GM10248 (cell line): ENCODE measurements around the gene RNF121.
A peak's percentile ranks its signal among the peaks of the same experiment; 100 is the strongest.

ENCODE experiments used
- CTCF ChIA-PET: fragments of 300-600 bp; sonication (Branson Sonifier 250); formaldehyde crosslinking; extraction: SDS; loops from one replicate; lab custom pipeline; 2021; ENCODE audit warnings: antibody characterized with exemption; lab: Yijun Ruan, JAX
- POLR2A ChIA-PET: fragments of 350-650 bp; sonication (Branson Sonifier 250); formaldehyde crosslinking; extraction: SDS; loops from one replicate; lab custom pipeline; 2020; ENCODE audit warnings: antibody characterized with exemption; lab: Yijun Ruan, JAX
- DNase-seq: peaks from one replicate; pipeline ENCODE4 v3.0.0; 2012; ENCODE audit errors: extremely low spot score
- TF ChIP-seq, protein P1 (sequence below): IDR thresholded peaks from 2 replicates; pipeline ENCODE4 v1.5.1; 2012; ENCODE audit warnings: mild to moderate bottlenecking, low read depth; ENCODE audit errors: extremely low read depth, missing control alignments, control extremely low read depth

Gene RNF121

DNA sequence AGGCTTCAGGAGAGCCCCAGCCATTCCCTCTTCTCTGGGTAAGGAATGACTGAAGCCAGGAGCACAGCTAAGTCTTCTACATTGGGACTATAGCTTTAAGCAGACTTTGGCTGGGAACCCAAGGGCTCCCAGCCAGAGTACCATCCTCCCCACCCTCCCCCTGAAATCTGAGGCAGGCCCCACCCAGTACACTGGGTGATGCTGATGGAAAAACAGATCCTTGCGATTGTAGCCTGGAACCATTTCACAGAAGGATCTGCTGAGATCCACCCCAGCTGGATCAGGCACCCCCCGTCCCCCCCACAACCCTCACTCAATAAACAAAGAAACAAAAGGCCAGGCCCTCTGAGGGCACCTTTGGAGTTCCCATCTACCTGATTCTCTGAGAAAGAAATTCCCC, 109.6 kb downstream of the RNF121 start:
- POLR2A ChIA-PET: interaction anchor here (1.6 kb wide), 1 partner anchor 23 kb away, joined by 3 read pairs; no protein-coding TSS in a partner anchor
- CTCF ChIA-PET: interaction anchor here (0.7 to 14.3 kb wide), 16 partner anchors 8 to 393 kb away, joined by 3 to 159 read pairs (median 4); no protein-coding TSS in a partner anchor
- DNase-seq: no peak
- TF ChIP-seq, protein P1, sequence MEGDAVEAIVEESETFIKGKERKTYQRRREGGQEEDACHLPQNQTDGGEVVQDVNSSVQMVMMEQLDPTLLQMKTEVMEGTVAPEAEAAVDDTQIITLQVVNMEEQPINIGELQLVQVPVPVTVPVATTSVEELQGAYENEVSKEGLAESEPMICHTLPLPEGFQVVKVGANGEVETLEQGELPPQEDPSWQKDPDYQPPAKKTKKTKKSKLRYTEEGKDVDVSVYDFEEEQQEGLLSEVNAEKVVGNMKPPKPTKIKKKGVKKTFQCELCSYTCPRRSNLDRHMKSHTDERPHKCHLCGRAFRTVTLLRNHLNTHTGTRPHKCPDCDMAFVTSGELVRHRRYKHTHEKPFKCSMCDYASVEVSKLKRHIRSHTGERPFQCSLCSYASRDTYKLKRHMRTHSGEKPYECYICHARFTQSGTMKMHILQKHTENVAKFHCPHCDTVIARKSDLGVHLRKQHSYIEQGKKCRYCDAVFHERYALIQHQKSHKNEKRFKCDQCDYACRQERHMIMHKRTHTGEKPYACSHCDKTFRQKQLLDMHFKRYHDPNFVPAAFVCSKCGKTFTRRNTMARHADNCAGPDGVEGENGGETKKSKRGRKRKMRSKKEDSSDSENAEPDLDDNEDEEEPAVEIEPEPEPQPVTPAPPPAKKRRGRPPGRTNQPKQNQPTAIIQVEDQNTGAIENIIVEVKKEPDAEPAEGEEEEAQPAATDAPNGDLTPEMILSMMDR: no peak

DNA sequence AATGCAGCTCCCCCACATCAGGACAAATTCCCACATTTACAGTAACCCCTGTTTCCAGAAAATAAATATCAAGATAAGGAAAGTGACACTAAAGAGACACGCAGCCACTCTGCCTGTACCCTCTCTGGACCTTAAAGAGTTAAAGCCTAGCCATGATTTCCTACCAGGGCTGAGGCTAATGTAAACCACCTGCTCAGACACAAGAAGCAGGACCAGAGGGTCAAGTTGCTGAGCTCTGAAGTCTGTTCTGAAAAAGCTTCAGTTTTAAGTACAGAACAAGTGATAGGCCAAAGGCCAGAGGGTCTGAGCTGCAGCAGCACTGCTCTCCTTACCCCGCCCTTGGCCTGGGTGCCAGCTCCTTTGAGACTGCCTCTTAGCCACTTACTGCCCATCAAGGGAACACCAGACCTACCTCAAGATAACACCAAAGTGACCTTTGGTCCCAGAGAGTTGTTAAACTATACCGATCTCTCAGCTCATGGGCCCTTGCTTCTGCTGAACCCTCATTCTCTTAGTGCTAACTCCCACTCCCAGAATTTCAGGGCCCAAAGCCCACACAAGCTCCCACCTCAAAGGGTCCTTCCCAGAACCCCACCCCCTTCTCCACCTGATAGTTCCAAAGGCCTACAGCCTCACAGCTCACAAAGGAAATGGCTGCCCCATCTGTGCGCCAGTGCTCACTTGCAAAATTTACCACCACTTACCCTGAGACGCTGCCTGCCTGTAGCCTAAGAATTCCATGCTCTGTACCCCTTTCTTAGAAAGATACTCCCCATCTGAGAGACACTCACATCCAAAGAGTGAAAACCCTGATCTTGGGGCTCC, 110.4 kb downstream of the RNF121 start:
- TF ChIP-seq, protein P1: no peak
- no peak for DNase-seq
- ChIA-PET CTCF (interaction anchor here (0.8 to 14.3 kb wide), 13 partner anchors 8 to 105 kb away, joined by 3 to 159 read pairs (median 6); no protein-coding TSS in a partner anchor), POLR2A (interaction anchor here (0.5 to 1.6 kb wide), 3 partner anchors 9 to 23 kb away, joined by 3 read pairs; no protein-coding TSS in a partner anchor)

DNA sequence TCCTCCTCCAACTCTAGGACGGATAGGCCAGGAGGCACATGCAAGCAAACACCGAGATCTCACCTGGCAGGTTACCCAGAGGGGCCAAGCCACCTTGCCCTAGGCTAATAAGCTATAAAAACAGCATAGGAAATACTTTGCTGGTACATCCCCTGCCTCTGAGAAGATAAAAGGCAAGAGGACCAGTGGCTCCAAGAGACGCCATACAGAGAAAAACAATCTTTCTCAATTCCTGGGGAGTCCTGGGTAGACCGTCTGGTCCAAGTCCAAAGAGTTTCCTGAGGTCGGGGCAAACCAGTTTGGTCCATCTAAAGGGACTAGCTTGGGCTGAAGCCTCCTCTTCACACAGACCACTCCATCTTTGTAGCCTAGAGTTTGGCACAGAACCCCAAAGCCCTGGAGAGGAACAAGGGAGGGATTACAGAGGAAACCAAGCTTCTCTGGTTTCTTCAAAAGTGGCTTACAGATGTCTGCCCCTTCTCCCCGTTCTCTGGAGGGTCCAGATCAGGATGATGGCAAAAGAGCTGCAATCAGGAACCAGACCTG, 111.1 kb downstream of the RNF121 start:
- ChIA-PET CTCF (interaction anchor here (1.3 to 14.3 kb wide), 10 partner anchors 9 to 105 kb away, joined by 3 to 159 read pairs (median 8); no protein-coding TSS in a partner anchor), POLR2A (interaction anchor here (0.7 to 1.6 kb wide), 2 partner anchors 24 to 45 kb away, joined by 3 to 4 read pairs; no protein-coding TSS in a partner anchor)
- DNase-seq: no peak
- TF ChIP-seq, protein P1: no peak

DNA sequence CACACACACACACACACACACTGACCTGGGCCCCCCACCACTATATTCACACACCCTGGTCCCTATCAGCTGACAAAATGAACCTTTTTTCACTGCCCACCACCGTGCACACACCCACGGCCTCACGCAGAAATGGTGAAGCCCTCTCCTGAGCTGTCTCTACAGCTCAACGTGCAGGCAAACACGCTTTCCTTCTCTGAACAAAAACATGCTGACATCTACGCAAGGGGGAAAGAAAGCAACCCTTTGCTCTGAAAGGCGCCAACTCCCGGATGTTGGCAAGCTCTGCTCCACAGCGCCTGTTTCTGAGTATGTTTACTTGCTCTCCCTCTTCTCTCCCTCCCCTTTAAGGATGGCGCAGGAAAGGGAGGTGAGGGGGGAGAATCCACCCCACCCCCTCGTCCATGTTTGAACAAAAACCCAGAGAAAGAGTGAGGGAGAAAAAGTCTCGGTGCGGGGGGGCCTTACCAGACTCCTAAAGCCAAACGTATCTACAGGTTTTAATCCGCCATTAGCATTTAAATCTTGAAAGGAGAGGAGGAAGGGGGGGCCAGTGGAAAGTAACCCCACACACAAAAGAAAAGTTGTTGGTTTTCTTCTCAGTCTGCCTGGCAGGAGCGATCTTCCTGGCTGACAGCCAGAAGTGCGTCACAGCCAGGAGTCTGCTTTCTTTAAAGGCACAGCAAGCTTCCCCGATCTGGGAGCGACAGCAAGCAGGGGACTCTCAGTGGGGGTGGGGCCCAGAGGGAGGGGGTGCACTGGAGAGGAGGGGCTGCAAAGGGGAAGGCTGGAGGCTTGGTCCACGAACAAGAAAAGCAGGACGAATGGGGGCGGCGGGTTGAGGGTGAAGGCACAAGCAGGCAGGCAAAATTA, 111.9 kb downstream of the RNF121 start:
- CTCF ChIA-PET: interaction anchor here (0.7 to 14.3 kb wide), 8 partner anchors 8 to 391 kb away, joined by 3 to 159 read pairs (median 8); no protein-coding TSS in a partner anchor
- POLR2A ChIA-PET: interaction anchor here (0.7 kb wide), 2 partner anchors 28 to 46 kb away, joined by 3 to 4 read pairs; no protein-coding TSS in a partner anchor
- TF ChIP-seq, protein P1: no peak
- DNase-seq: peak; percentile 65

DNA sequence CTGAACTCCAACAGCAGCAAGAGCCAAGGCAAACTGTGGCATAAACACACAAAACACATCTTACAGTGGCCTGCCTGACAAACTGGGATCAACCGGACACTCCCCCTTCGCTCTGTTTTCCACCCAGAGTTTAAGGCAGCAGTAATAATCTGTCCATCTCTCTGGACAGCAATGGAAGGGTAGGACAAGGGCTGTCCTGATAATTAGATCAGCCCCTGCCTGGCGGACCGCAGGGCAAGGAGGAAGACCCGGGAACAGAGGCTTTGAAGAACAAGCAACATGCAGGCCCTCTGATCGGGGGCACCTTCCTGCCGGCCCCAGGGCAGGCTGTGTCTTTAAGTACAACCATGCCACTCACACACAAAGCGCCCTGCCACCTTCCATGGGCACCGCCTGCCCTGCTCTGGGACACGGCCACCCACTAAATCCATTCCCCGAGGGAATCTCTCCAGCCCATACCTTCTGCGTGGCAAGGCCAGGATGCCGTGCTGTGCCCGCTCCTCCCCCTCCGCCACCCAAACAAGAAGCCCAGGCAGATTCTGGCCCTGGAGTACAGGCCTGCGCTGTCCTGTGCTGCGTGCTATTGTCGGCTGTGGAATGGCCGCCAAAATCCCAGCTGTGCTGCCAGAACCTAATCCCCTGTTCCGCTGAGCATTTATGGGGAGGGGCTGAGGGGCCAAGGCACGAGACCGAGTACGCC, 112.7 kb downstream of the RNF121 start:
- peak; percentile 38 for DNase-seq
- TF ChIP-seq, protein P1: no peak
- ChIA-PET POLR2A (no interaction called here), CTCF (interaction anchor here (1.0 to 14.3 kb wide), 6 partner anchors 8 to 390 kb away, joined by 4 to 159 read pairs (median 8); no protein-coding TSS in a partner anchor)
